Smooth muscle cell (in vitro differentiated cells): Measurements from ENCODE around the gene AFF4. TPM values are rescaled to one million over a fixed set of nuclear protein-coding genes. Genes with fewer than 3 reads are reported as not detected.
"Not testable (repeated sequence)": the region's sequence is repeated elsewhere in the genome, so short reads cannot be mapped to it uniquely, and the experiment has no call there.

Experiments
- DNase-seq: peaks from one replicate; lab custom pipeline; 2025; ENCODE audit not compliant: unreplicated experiment; lab: John Stamatoyannopoulos, UW
- H2AFZ ChIP-seq: fragments of 200-600 bp; sonication (generic); 2 replicates; pipeline ENCODE4 v1.6.0; 2016; ENCODE audit warnings: antibody characterized with exemption, low read depth, mild to moderate bottlenecking
- H3F3A ChIP-seq: fragments of 200-600 bp; sonication (generic); 2 replicates; pipeline ENCODE4 v1.6.0; 2017; ENCODE audit warnings: antibody characterized with exemption, low read depth
- H3K27ac ChIP-seq: fragments of 200-600 bp; sonication (generic); 2 replicates; pipeline ENCODE4 v1.5.1; 2016; ENCODE audit warnings: low read depth, mild to moderate bottlenecking
- H3K27me3 ChIP-seq: fragments of 200-600 bp; sonication (generic); 2 replicates; pipeline ENCODE4 v1.6.1; 2016; ENCODE audit warnings: low read depth, mild to moderate bottlenecking
- H3K36me3 ChIP-seq: fragments of 200-600 bp; sonication (generic); 2 replicates; pipeline ENCODE4 v1.5.1; 2016; ENCODE audit warnings: low read depth
- H3K4me1 ChIP-seq: fragments of 200-600 bp; sonication (generic); 2 replicates; pipeline ENCODE4 v1.5.1; 2016; ENCODE audit warnings: low read depth
- H3K4me2 ChIP-seq: fragments of 200-600 bp; sonication (generic); 2 replicates; pipeline ENCODE4 v1.6.0; 2016; ENCODE audit warnings: mild to moderate bottlenecking
- H3K4me3 ChIP-seq: fragments of 200-600 bp; sonication (generic); 2 replicates; pipeline ENCODE4 v1.5.1; 2016; ENCODE audit warnings: mild to moderate bottlenecking
- H3K79me2 ChIP-seq: fragments of 200-600 bp; sonication (generic); 2 replicates; pipeline ENCODE4 v1.6.0; 2016; ENCODE audit warnings: low read depth, mild to moderate bottlenecking
- H3K9ac ChIP-seq: fragments of 200-600 bp; sonication (generic); 2 replicates; pipeline ENCODE4 v1.6.0; 2016; ENCODE audit warnings: low read depth
- H3K9me3 ChIP-seq: fragments of 200-600 bp; sonication (generic); replicated peaks from 2 replicates; pipeline ENCODE4 v1.5.1; 2016; ENCODE audit warnings: low read depth
- H4K20me1 ChIP-seq: fragments of 200-600 bp; sonication (generic); 2 replicates; pipeline ENCODE4 v1.6.0; 2016; ENCODE audit warnings: low read depth
- WGBS: methylation state at CpG from one replicate; pipeline ENCODE4 v1.1.7; 2016; ENCODE audit warnings: low lambda C conversion rate; 5-methylcytosine and 5-hydroxymethylcytosine counted together
- polyA plus RNA-seq: library from polyadenylated mRNA; unstranded; fragments of >200 nt; fragmentation: Nextera tagmentation; extraction: Ambion mirVana; gene quantifications from 2 replicates; pipeline ENCODE4 v1.2.1, GENCODE V29; 2016
- total RNA-seq: library from RNA; depleted of rRNA; stranded (reverse); fragments of >200 nt; gene quantifications from 2 replicates; pipeline ENCODE4 v1.2.3, GENCODE V29; 2014
- TF ChIP-seq, protein P1 (sequence below): fragments of 200-600 bp; sonication (generic); IDR thresholded peaks from 2 replicates; pipeline ENCODE4 v1.5.1; 2017; ENCODE audit warnings: borderline replicate concordance, mild to moderate bottlenecking, antibody characterized with exemption; ENCODE audit not compliant: insufficient read depth, poor library complexity, severe bottlenecking

Gene AFF4
- total and polyA plus RNA-seq, 2 experiments from 2014 or later = 27.8 to 137 TPM

DNA sequence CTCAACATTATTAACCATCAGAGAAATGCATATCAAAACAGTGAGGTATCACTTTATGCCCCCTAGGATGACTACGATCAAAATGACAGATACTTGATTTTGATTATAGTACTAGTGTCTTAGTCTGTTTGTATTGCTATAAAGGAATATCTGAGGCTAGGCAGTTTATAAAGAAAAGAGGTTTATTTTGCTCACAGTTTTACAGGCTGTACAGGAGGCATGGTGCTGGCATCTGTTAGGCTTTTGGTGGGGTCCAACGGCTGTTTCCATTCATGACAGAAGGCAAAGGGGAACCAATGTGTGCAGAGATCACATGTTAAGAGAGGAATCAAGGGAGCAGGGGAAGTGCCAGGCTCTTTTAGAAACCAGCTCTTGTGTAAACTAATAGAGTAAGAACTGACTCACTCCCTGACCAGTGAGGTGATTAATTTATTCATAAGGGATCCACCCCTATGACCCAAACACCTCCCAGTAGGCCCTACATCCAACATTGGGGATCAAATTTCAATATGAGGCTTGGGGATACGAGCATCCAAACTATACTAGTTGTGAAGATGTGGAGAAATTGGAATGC, 16.0 kb upstream of the AFF4 start:
- no peaks in the 10 kb centered on the region for H3K36me3 ChIP-seq
- no peak overlapping the region for H2AFZ ChIP-seq
- no peaks in the 10 kb centered on the region for H3F3A ChIP-seq
- no peaks in the 10 kb centered on the region for H3K4me1 ChIP-seq
- no peak overlapping the region for H3K4me3 ChIP-seq
- H4K20me1 ChIP-seq = no peaks in the 10 kb centered on the region
- no peaks in the 10 kb centered on the region for H3K79me2 ChIP-seq
- 86% methylated on average over 3 of the region's 3 CpGs for WGBS
- no peak for DNase-seq
- H3K27me3 ChIP-seq = no peaks in the 10 kb centered on the region
- no peak overlapping the region for H3K27ac ChIP-seq
- no peak overlapping the region for H3K4me2 ChIP-seq
- TF ChIP-seq, protein P1, sequence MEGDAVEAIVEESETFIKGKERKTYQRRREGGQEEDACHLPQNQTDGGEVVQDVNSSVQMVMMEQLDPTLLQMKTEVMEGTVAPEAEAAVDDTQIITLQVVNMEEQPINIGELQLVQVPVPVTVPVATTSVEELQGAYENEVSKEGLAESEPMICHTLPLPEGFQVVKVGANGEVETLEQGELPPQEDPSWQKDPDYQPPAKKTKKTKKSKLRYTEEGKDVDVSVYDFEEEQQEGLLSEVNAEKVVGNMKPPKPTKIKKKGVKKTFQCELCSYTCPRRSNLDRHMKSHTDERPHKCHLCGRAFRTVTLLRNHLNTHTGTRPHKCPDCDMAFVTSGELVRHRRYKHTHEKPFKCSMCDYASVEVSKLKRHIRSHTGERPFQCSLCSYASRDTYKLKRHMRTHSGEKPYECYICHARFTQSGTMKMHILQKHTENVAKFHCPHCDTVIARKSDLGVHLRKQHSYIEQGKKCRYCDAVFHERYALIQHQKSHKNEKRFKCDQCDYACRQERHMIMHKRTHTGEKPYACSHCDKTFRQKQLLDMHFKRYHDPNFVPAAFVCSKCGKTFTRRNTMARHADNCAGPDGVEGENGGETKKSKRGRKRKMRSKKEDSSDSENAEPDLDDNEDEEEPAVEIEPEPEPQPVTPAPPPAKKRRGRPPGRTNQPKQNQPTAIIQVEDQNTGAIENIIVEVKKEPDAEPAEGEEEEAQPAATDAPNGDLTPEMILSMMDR = no peak
- H3K9me3 ChIP-seq = no peaks in the 10 kb centered on the region
- H3K9ac ChIP-seq = no peak overlapping the region

DNA sequence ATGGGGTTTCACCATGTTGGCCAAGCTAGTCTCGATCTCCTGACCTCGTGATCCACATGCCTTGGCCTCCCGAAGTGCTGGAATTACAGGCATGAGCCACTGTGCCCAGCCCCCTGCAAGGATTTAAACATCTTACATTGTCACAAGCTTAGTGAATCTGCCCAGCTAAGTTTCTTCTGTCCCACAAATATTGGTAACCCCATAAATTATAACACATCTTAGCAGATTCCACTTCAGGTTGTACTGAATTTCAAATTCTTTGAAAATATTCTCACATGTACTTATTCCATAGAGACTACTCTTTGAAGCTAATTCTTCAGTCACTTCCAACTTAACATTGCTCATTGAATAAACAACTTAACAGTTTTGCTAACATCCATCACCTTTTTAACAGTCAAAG, 13.4 kb upstream of the AFF4 start:
- Histone ChIP-seq H3K9me3 (no peaks in the 10 kb centered on the region), H3K36me3 (no peaks in the 10 kb centered on the region), H3K27me3 (no peaks in the 10 kb centered on the region), H3K27ac (no peak overlapping the region), H3K4me1 (no peaks in the 10 kb centered on the region), H3K9ac (no peak overlapping the region), H4K20me1 (no peaks in the 10 kb centered on the region), H3K79me2 (no peaks in the 10 kb centered on the region), H3K4me2 (no peak overlapping the region), H2AFZ (no peak overlapping the region), H3F3A (no peaks in the 10 kb centered on the region), H3K4me3 (no peak overlapping the region)
- TF ChIP-seq, protein P1 = no peak
- DNase-seq = no peak
- WGBS = 96% methylated on average over 3 of the region's 3 CpGs

DNA sequence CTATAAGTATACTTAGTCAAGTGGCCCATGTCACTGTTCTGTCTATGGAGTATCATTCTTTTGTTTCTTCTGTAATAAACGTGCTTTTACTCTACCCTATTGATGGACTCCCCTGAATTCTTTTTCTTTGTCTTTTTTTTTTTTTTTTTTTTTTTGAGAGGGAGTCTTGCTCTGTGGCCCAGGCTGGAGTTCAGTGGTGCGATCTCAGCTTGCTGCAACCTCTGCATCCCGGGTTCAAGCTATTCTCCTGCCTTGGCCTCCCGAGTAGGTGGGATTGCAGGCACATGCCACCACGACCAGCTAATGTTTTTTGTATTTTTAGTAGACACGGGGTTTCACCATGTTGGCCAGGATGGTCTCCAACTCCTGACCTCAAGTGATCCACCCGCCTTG, 9.0 kb upstream of the AFF4 start:
- WGBS = 98% methylated on average over 7 of the region's 7 CpGs
- H3K9ac ChIP-seq, H3K79me2 ChIP-seq, H4K20me1 ChIP-seq, H3K4me1 ChIP-seq, H3F3A ChIP-seq, H3K36me3 ChIP-seq, H3K4me2 ChIP-seq, DNase-seq, H3K4me3 ChIP-seq, H3K27ac ChIP-seq, H3K9me3 ChIP-seq, H2AFZ ChIP-seq, H3K27me3 ChIP-seq: not testable (repeated sequence)

DNA sequence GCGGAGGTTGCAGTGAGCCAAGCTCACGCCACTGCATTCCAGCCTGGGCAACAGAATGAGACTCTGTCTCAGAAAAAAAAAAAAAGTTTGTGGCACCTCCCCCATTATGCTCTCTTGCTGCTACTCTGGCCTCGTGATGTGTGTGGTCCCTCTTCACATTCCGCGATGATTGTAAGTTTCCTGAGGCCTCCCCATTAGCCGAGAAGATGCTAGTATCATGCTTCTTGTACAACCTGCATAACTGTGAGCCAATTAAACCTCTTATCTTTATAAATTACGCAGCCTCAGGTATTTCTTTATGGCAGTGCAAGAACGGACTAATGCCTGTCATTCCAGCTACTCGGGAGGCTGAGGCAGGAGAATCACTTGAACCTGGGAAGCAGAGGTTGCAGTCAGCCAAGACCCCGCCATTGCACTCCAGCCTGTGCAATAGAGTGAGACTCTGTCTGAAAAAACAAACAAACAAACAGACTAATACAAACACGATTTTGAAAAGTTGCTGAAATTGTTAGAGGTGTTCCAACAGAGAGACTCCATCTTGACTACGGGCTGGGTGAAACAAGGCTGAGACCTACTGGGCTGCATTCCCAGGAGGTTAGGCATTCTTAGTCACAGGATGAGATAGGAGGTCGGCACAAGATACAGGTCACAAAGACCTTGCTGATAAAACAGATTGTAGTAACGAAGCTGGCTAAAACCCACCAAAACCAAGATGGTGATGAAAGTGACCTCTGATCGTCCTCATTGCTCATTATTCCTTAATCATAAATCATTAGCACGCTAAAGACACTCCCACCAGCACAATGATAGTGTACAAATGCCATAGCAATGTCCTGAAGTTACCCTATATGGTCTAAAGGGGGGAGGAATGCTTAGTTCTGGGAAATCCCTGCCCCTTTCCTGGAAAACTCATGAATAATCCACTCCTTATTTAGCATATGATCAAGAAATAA, 8.3 kb upstream of the AFF4 start:
- no peak for DNase-seq
- H3F3A ChIP-seq = no peaks in the 10 kb centered on the region
- no peak overlapping the region for H3K27ac ChIP-seq
- H3K9ac ChIP-seq = no peak overlapping the region
- TF ChIP-seq, protein P1 = no peak
- no peak overlapping the region for H3K4me2 ChIP-seq
- H3K4me1 ChIP-seq = no peaks in the 10 kb centered on the region
- no peaks in the 10 kb centered on the region for H4K20me1 ChIP-seq
- H2AFZ ChIP-seq = peak overlapping the region; percentile 62
- H3K27me3 ChIP-seq = no peaks in the 10 kb centered on the region
- no peaks in the 10 kb centered on the region for H3K36me3 ChIP-seq
- no peak overlapping the region for H3K4me3 ChIP-seq
- WGBS = 75% methylated on average over 16 of the region's 16 CpGs
- no peaks in the 10 kb centered on the region for H3K9me3 ChIP-seq
- no peaks in the 10 kb centered on the region for H3K79me2 ChIP-seq
